Occipital lobe (tissue), 2 donors: Measurements from ENCODE around the gene MUC20. TPM values are rescaled to one million over a fixed set of nuclear protein-coding genes. Genes with fewer than 3 reads are reported as not detected.
"Not testable (repeated sequence)": the region's sequence is repeated elsewhere in the genome, so short reads cannot be mapped to it uniquely, and the experiment has no call there.

ENCODE experiments used
- DNase-seq: peaks from one replicate; lab custom pipeline; 2025; lab: John Stamatoyannopoulos, UW
- total RNA-seq: library from RNA; depleted of rRNA; stranded (reverse); fragments of >200 nt; gene quantifications from one replicate; pipeline ENCODE4 v1.2.3, GENCODE V29; 2014

Gene MUC20
- total RNA-seq, 1 donor from 2014 or later = 1.9 TPM

GRCh38 chr3:195711091-195711812, 9.5 kb upstream of the MUC20 start:
- not testable (repeated sequence) for DNase-seq

GRCh38 chr3:195711813-195712534, 8.8 kb upstream of the MUC20 start:
- DNase-seq = no peak

- not testable (repeated sequence) for DNase-seq
Observed at GRCh38 chr3:195712535-195712910, 8.3 kb upstream of the MUC20 start.

GRCh38 chr3:195713150-195713549, 7.6 kb upstream of the MUC20 start:
- not testable (repeated sequence) for DNase-seq

GRCh38 chr3:195714380-195715011, 6.3 kb upstream of the MUC20 start:
- DNase-seq = no peak

- DNase-seq = no peak
Observed at GRCh38 chr3:195715134-195715533, 5.6 kb upstream of the MUC20 start.

GRCh38 chr3:195715583-195716266, 5.1 kb upstream of the MUC20 start:
- no peak for DNase-seq

- DNase-seq = no peak
Observed at GRCh38 chr3:195717416-195717815, 3.4 kb upstream of the MUC20 start.

- no peak for DNase-seq
Observed at GRCh38 chr3:195717852-195718476, 2.8 kb upstream of the MUC20 start.

GRCh38 chr3:195718477-195718984, 2.2 kb upstream of the MUC20 start:
- DNase-seq = no peak

GRCh38 chr3:195719514-195720254, 1.1 kb upstream of the MUC20 start:
- DNase-seq = not testable (repeated sequence)

- DNase-seq = not testable (repeated sequence)
Observed at GRCh38 chr3:195722139-195722995, 1.6 kb downstream of the MUC20 start.

GRCh38 chr3:195722996-195723345, 2.2 kb downstream of the MUC20 start:
- DNase-seq = not testable (repeated sequence)

GRCh38 chr3:195724363-195724762, 3.6 kb downstream of the MUC20 start:
- DNase-seq = not testable (repeated sequence)

- DNase-seq = not testable (repeated sequence)
Observed at GRCh38 chr3:195725916-195726740, 5.3 kb downstream of the MUC20 start.

- no peak for DNase-seq
Observed at GRCh38 chr3:195727606-195728195, 6.9 kb downstream of the MUC20 start.

- DNase-seq = not testable (repeated sequence)
Observed at GRCh38 chr3:195728789-195729188, 8.0 kb downstream of the MUC20 start.
